Measurements from ENCODE around the gene ZNF432. TPM values are rescaled to one million over a fixed set of nuclear protein-coding genes. Genes with fewer than 3 reads are reported as not detected.

The ZNF432 gene
- total and polyA plus RNA-seq, 2 of the 13 experiments (the other 11 are each of a cell fraction or from before 2014, with no cell fraction given), result 4.1 to 8.7 TPM

GRCh38 chr19:52095172-52096014, 46.8 kb upstream of the ZNF432 start, which contains the start of gene ZNF841 (continued):
- TF ChIP-seq ZFP91 (CRISPR knock-in tag; IDR thresholded peaks at IDR 0.05; ENCODE audit: borderline replicate concordance) (peak; percentile 55; the same call in 1 of the 2 replicates), ZBTB2 (CRISPR knock-in tag; IDR thresholded peaks at IDR 0.05; ENCODE audit: low read depth) (no peak), BCL3 (CRISPR knock-in tag; IDR thresholded peaks at IDR 0.05) (no peak), PAF1 (CRISPR knock-in tag; IDR thresholded peaks at IDR 0.05) (no peak), THAP8 (CRISPR knock-in tag; IDR thresholded peaks at IDR 0.05; ENCODE audit: borderline replicate concordance) (no peak), ZNF713 (CRISPR knock-in tag; IDR thresholded peaks at IDR 0.05) (no peak), AKNA (CRISPR knock-in tag; IDR thresholded peaks at IDR 0.05; ENCODE audit: borderline replicate concordance) (no peak), NKX3-1 (CRISPR knock-in tag; IDR thresholded peaks at IDR 0.05) (0 out of 2 replicates have a peak, but pooled peaks have one; percentile 43), NCOR1 (IDR thresholded peaks at IDR 0.05; ENCODE audit: borderline replicate concordance, low read length) (no peak), KLF12 (CRISPR knock-in tag; IDR thresholded peaks at IDR 0.05; ENCODE audit: borderline replicate concordance) (peak; percentile 79; the same call in 1 of the 2 replicates), MEIS1 (CRISPR knock-in tag; IDR thresholded peaks at IDR 0.05; ENCODE audit: borderline replicate concordance) (no peak), ZNF230 (CRISPR knock-in tag; IDR thresholded peaks at IDR 0.05) (no peak), ZNF709 (CRISPR knock-in tag; IDR thresholded peaks at IDR 0.05) (no peak), CC2D1A (CRISPR knock-in tag; IDR thresholded peaks at IDR 0.05) (0 out of 2 replicates have a peak, but pooled peaks have one; percentile 32)
